HG03575 (cell line): ENCODE data around the gene GPR132.

Source experiments
- ATAC-seq: cut with Tn5 transposase; IDR thresholded peaks from one replicate; pipeline ENCODE4 v1.9.1; 2021; ENCODE audit not compliant: unreplicated experiment, insufficient number of reproducible peaks, low FRiP score; ENCODE audit errors: extremely low read depth

Gene GPR132

DNA sequence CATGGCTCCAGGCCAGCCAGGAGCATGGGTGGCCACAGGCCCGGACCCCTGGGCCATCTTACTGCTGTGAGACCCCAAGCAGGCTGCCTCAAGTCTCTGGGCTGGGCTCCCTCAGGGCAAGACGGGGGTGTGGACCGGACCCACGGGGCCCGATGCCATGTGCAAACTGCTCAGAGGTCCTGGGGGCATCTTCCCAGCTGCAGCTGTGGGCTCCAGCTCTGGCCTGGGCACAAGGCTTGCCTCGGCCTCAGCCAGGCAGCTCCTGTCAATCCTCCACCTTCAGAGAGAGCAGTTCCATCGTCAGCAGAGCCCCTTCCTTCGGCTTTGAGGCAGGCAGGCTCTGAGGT is 12.4 kb upstream of the GPR132 start:
- no peak for ATAC-seq

DNA sequence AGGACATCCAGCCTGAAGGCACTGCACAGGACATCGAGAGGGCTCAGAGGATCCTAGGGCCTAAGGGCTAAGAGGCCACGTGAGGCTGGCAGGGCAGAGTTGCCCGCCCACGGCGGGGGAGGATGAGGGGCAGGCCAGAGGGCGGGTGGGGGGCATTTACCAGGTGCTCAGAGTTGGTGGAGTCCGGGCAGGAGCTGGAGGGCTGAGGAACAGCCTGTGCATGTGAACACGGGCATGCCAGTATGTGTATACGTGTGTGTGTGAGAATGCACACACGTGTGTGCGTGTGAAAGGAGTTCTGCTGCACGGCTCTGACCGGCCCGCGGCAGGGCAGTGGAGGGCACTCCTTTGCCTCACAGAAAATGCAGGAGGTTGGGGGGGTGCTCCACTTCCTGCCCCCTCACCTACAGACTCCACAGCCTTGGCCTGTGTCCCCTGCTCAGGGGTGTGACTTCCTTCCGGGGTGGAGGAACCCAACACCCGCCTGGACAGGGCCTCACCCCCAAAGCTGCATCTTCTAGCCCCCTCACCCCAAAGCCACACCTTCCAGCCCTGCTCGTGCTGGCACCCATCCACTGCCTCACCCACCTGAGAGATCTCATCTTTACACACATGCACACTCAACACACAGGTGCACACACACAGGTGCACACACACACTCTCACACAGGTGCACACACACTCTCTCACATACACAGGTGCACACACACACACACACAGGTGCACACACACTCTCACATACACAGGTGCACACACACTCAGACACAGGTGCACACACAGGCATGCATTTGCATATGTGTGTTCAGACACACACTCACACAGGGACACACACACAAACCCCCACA is 11.8 kb upstream of the GPR132 start:
- no peak for ATAC-seq

- no peak for ATAC-seq
These were observed 11.1 kb upstream of the GPR132 start for GRCh38 chr14:105076296-105076804.

DNA sequence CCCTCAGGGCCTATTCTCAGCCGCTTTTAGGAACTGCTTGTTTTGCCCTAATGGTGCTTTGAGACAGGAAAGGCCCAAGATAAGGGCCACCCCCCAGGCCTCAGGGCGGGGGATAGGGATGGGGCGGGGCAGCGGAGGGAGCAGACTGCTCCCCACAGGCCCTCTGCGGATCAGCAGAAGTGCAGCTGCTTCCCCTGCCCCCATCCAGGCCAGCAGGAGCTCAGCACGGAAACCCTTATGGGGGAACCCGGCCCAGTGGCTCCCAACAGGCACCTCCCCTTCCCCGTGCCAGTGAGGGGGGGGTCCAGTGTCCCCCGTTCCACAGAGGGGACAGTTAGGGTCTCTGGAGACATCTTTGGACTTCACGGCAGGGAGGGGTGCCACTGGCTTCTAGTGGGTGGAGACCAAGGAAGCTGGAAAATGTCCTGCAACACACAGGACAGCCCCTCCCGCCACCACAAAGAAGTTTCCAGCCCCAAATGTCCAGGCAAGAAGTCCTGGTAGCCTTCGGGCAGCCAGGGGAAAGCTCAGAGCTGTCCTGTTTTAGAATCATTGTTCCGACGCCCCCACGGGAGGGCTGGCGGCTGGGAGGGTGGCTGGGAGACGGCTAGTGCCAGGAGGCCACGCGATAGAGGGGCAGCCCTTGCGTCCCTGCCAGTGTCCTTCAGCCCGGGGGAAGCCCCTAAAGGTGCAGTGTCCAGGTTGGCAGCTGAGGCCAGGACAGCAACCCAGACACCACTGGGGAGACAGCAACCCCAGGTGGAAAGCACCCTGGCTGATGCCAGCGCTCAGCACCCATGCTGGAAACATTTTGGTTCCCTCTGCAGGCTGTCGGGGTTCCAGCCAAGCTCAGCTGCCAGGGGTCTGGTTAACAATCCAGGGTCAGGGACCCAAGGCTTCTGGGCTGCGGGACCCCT is 10.4 kb upstream of the GPR132 start:
- ATAC-seq: no peak

DNA sequence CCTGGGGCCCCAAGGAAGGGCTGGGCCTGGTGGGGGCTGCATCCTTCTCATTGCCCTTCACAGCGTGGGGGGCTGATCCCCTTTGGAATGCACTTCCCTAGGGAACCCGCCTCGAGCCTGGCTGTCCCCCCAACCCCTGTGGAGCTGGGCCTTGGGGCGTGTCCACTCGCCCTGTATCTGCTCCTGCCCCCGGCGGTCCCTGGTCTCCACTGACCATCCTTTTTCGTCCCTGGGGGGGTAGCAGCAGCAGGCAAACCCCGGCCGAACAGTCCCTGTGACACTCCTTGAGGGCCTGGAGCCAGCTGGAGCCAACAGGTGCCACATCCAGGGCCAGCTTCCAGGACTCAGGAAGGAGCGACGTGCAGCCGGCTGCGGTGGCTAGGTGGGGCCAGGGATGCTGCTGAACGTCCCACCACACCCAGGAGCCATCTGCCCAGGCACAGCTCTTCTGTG is 9.4 kb upstream of the GPR132 start:
- no peak for ATAC-seq

DNA sequence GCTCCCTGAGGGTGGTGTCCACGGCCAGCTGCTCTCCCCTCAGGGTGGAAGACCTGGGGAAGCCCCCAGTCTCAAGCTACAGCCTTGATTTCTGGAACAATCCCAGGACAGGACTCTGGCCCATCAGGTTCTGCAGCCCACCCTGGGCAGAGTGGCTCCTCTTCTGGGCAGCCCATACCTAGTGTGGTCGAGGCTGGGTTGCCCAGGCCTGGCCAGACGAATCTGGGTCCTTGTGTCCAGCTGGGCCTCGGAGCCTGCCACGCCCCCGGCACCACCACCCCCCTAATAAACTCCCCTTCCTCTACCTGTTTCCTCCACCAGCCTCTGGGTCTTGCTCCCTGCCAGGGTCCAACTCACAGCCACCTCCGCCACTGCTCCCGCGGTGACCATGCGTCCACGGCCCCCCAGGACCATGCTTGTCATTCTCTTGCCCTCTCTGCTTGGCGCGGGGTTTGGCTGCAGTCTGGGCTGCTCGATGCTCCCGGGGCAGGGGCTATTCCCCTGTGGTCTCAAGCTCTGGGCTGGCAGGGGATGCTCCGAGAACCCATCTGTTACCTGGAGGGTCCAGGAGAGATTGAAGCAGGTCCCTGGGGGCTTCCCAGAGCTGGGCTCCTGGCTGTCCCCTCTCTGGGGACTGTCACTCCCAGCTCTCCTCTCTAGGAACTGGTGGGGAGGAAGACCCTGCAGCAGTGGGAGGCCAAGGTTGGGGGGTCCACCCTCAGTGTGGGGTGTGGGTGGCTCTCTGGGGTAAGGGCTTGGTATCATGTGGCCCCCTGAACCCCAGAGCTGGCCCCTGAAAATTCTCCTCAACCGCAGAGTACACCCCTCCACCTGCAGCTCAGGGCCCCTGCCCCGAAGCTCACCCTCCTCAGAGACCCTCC is 8.7 kb upstream of the GPR132 start:
- no peak for ATAC-seq

DNA sequence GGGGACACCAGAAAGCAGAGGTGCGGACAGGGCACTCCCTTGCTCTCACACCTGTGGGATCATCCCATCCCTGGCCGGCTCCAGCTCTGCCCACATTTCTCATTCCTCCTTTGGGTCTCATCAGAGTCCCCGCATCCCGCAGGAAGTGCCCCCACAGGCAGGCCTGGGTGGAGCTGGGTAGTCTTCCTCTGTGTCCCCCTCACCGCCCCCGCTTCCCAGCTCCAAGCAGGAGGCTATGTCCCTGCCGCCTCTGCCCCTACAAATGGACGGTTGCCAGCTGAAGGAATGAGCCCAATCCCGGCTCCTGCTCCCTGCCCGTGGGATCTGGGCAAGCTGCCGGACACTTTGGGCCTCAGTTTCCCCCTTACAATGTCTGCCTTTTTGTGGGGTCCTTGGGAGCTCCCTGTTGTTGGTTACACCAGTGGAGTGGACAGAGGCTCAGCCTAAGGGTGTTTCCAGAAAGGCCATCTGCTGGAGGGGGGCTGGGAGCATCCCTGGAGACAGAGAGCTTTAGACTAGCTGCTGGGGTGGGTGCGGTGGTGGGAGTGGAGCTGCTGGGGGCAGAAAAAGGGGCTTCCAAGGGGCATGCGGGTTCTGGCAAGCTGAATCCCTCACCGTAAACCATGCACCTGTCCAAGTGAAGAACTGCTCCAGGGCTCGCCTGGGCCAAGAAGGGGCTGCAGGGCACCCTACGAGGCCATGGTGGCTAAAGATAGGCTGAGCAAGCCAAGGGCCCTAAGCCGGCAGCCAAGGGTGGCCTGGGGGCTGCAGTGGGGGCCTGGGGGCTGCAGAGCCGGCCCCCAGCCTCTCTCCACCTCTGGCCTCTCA is 7.9 kb upstream of the GPR132 start:
- ATAC-seq: no peak

DNA sequence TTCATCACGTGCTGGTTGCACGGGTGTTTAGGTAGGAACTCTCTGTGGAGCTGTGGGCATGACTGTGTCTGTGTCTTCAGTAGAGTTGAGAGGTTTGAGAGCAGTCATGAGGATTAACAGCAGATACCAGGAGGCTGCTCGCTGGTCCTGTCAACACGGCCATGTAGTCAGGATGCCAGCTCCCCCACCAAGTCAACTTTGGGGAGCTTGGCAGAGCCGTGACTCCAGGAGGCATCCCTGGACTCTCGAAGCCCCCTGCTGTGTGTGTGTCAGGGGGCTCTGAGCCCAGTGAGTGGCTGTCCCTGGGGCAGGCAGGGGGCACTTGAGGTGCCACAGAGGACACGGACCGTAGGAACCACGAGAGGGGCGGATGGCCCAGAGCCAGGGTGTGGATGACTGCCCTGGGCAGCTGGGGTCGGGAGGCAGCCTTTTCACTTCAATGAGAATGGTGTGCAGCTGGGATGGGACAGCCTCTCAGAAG is 7.2 kb upstream of the GPR132 start:
- no peak for ATAC-seq

GRCh38 chr14:105071942-105072341 is 6.7 kb upstream of the GPR132 start:
- ATAC-seq: no peak

DNA sequence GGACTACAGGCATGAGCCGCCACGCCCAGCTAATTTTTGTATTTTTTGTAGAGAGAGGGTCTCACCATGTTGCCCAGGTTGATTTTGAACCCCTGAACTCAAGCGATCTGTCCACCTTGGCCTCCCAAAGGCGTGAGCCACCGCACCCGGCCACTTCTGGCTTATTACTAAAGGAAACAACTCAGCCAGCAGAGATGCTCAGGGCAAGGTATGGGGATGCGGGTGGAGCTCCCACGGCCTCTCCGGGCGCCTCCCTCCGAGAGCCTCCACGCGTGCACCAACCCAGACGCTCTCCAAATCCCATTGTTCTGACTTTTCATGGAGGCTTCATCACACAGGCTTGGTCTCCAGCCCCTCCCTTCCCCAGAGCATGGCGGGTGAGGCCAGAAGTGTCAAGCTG is 6.1 kb upstream of the GPR132 start:
- ATAC-seq: no peak

DNA sequence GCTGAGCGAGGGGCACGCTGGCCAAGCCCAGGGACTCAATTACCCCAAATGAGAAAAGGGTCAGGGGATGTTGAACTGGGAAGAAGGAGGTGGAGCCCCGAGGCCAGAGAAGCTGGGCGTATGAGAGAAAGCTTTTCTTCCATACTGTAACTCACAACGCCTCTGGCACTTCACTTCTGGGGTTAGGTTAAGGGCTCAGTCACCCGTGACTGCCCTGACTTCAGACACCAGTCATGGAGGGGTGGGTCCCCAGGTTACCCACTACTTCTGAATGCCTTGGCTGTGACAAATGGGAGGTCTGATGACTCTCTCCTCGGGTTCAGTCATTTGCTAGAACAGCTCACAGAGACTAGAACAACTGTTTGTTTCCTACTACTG is 5.5 kb upstream of the GPR132 start:
- ATAC-seq: no peak

GRCh38 chr14:105069871-105070759 is 4.9 kb upstream of the GPR132 start:
- ATAC-seq: peak; percentile 42

DNA sequence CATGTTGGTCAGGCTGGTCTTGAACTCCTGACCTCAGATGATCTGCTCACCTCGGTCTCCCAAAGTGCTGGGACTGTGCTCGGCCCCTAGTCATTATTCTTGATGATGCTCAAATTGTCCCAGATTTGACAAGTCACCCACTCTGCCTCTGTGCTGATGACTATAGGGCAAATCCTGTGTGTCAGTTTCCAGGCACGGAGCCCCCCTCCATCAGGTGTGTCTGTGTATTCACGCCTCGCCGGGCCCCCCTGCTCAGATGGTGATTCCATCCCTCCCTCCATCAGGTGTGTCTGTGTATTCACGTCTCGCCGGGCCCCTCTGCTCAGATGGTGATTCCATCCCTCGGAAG is 4.3 kb upstream of the GPR132 start:
- ATAC-seq: no peak

DNA sequence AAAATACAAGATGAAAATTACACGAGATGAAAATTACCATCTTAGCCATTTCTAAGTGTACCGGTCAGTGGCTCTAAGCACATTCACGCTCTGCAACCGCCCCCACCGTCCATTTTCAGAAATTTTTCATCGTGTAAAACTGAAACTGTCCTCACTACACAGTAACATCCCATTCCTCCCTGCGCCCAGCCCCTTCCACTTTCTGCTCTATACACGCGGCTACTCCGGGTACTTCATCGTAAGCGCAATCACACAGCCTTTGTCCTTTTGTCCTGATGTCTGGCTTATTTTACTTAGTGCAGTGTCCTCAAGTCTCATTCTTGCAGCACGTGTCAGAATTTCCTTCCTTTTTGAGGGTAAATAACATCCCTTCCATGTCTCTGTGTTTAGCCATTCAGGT is 3.6 kb upstream of the GPR132 start:
- no peak for ATAC-seq

GRCh38 chr14:105067969-105068301 is 2.7 kb upstream of the GPR132 start:
- no peak for ATAC-seq

DNA sequence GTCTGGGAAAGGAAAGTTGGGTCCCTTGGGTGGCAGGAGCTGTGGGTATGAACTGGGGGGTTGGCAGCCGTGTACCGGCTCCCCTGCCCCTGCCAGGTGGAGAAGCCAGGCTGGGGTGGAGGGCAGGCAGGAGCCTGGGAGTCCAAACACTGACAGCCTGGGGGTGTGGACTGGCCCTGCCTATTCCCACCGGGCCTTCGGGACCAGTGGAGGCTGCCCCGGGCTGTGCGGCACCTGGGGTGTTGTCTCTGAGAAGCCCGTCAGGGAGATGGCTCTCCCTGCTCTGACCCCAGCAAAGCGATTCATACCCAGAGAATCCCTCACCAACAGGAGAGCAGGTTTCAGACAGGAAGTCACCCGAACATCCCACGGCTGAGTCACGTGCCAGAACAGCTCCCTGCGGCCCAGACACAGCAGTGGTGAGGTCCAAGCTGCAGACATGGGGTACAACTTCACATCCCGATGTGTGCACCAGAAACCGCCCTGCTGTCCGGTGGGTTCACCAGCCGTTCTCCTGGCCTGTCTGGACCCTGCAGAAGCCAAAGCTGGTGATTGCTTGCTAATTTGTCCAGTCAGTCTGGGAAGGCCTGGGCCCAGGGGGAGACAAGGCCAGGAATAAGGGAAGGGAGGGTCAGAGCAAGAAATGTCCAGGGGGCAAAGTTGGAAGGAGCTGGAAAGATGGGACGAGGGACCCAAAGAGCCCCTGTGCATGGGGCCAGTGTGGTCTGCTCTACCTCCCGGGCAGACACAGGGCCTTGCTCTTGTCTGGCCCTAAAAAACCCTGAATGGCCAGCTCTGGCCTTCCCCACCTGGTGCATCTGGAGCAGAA is 2.1 kb upstream of the GPR132 start:
- ATAC-seq: no peak
